IMR-90 (cell line): ENCODE results near the gene RPP25. TPM values are rescaled to one million over a fixed set of nuclear protein-coding genes. Genes with fewer than 3 reads are reported as not detected.

Experiments used
- ATAC-seq: fragments of 200-7000 bp; cut with Tn5 transposase; 2 replicates; pipeline ENCODE4 v1.9.1; 2020; ENCODE audit warnings: low read depth, mild to moderate bottlenecking, moderate library complexity
- BruUV-seq: library from RNA; stranded (reverse); fragments of 400-500 nt; replicated peaks from 2 replicates; lab custom pipeline; 2021; lab: Mats Ljungman, UMichigan
- CTCF ChIA-PET: fragments of 300-600 bp; formaldehyde crosslinking; extraction: SDS; loops from one replicate; lab custom pipeline; 2021; ENCODE audit warnings: antibody characterized with exemption; lab: Yijun Ruan, JAX
- POLR2A ChIA-PET: fragments of 300-600 bp; sonication (Branson Sonifier 250); formaldehyde crosslinking; loops from one replicate; lab custom pipeline; 2022; ENCODE audit warnings: antibody characterized with exemption; ENCODE audit not compliant: unreplicated experiment; lab: Charles Lee
- DNase-seq: peaks from one replicate; pipeline ENCODE4 v3.0.0; 2013
- H2AFZ ChIP-seq: replicated peaks from 2 replicates; pipeline ENCODE3; 2013; ENCODE audit warnings: low read length, mild to moderate bottlenecking; ENCODE audit not compliant: poor library complexity
- H2AK5ac ChIP-seq: 2 replicates; pipeline ENCODE4 v1.6.1; 2013; ENCODE audit warnings: low read depth, low read length, inconsistent platforms
- H2AK9ac ChIP-seq: replicated peaks from 2 replicates; pipeline ENCODE3; 2013; ENCODE audit warnings: mild to moderate bottlenecking, low read depth, low read length, moderate library complexity; ENCODE audit not compliant: poor library complexity
- H2BK120ac ChIP-seq: 2 replicates; pipeline ENCODE4 v1.6.1; 2013; ENCODE audit warnings: low read depth, low read length, inconsistent platforms
- H2BK15ac ChIP-seq: 3 replicates; pipeline ENCODE4 v1.6.1; 2013; ENCODE audit warnings: low read depth, low read length, inconsistent platforms
- H2BK20ac ChIP-seq: 2 replicates; pipeline ENCODE4 v1.6.1; 2013; ENCODE audit warnings: low read depth, mild to moderate bottlenecking, inconsistent platforms, low read length, moderate library complexity
- H2BK5ac ChIP-seq: 2 replicates; pipeline ENCODE4 v1.6.1; 2013; ENCODE audit warnings: mild to moderate bottlenecking, low read depth, low read length, inconsistent platforms; ENCODE audit not compliant: poor library complexity, severe bottlenecking
- H3K14ac ChIP-seq: replicated peaks from 2 replicates; pipeline ENCODE4 v1.6.1; 2013; ENCODE audit warnings: low read depth, low read length, inconsistent platforms
- H3K18ac ChIP-seq: 2 replicates; pipeline ENCODE4 v1.6.1; 2013; ENCODE audit warnings: low read depth, low read length, control low read depth
- H3K23ac ChIP-seq: 2 replicates; pipeline ENCODE4 v1.6.1; 2013; ENCODE audit warnings: low read depth, low read length, inconsistent platforms
- H3K27ac ChIP-seq: 2 replicates; pipeline ENCODE4 v1.5.1; 2013; ENCODE audit warnings: mild to moderate bottlenecking, control low read depth, low read length; ENCODE audit not compliant: insufficient read depth
- H3K27me3 ChIP-seq: 2 replicates; pipeline ENCODE4 v1.6.1; 2013; ENCODE audit warnings: low read length; ENCODE audit not compliant: control insufficient read depth, insufficient read depth
- H3K36me3 ChIP-seq: 2 replicates; pipeline ENCODE4 v1.6.1; 2013; ENCODE audit warnings: low read length, mixed read lengths; ENCODE audit not compliant: control insufficient read depth, insufficient read depth
- H3K4ac ChIP-seq: 2 replicates; pipeline ENCODE4 v1.6.1; 2013; ENCODE audit warnings: low read depth, low read length, inconsistent platforms
- H3K4me1 ChIP-seq: 2 replicates; pipeline ENCODE4 v1.6.1; 2013; ENCODE audit warnings: low read length, mixed read lengths; ENCODE audit not compliant: control insufficient read depth, insufficient read depth
- H3K4me2 ChIP-seq: 2 replicates; pipeline ENCODE4 v1.6.1; 2013; ENCODE audit warnings: low read depth, mild to moderate bottlenecking, control low read depth, low read length, moderate library complexity
- H3K4me3 ChIP-seq: 2 replicates; pipeline ENCODE4 v1.5.1; 2013; ENCODE audit warnings: low read depth, mild to moderate bottlenecking, control low read depth, low read length, moderate library complexity; ENCODE audit not compliant: insufficient read depth
- H3K56ac ChIP-seq: 2 replicates; pipeline ENCODE4 v1.6.1; 2013; ENCODE audit warnings: low read length, inconsistent platforms; ENCODE audit not compliant: insufficient read depth; ENCODE audit errors: extremely low read depth
- H3K79me1 ChIP-seq, 2 experiments: 2 replicates each; pipeline ENCODE4 v1.6.1; 2013; ENCODE audit warnings: low read length in 2 of 2, inconsistent platforms in 1 of 2, low read depth in 1 of 2
- H3K9ac ChIP-seq: 2 replicates; pipeline ENCODE4 v1.6.1; 2013; ENCODE audit warnings: low read depth, low read length, control low read depth
- H3K9me1 ChIP-seq: 2 replicates; pipeline ENCODE4 v1.6.1; 2013; ENCODE audit warnings: low read length, inconsistent platforms; ENCODE audit not compliant: insufficient read depth
- H3K9me3 ChIP-seq: 2 replicates; pipeline ENCODE4 v1.6.1; 2013; ENCODE audit warnings: low read length; ENCODE audit not compliant: control insufficient read depth, insufficient read depth
- H4K20me1 ChIP-seq: 2 replicates; pipeline ENCODE4 v1.6.1; 2013; ENCODE audit warnings: low read length, inconsistent platforms; ENCODE audit not compliant: insufficient read depth
- H4K5ac ChIP-seq: 2 replicates; pipeline ENCODE4 v1.6.1; 2013; ENCODE audit warnings: mild to moderate bottlenecking, low read depth, low read length, control low read depth
- H4K8ac ChIP-seq, 2 experiments: 2 replicates each; pipeline ENCODE4 v1.6.1; 2013; ENCODE audit warnings: low read depth in 2 of 2, low read length in 2 of 2, control low read depth in 1 of 2, inconsistent platforms in 1 of 2
- H4K91ac ChIP-seq: 2 replicates; pipeline ENCODE4 v1.6.1; 2013; ENCODE audit warnings: low read depth, low read length, inconsistent platforms; ENCODE audit not compliant: insufficient read depth
- BHLHE40 ChIP-seq: fragments of 150-350 bp; IDR thresholded peaks from 2 replicates; pipeline ENCODE4 v1.6.1; 2016; ENCODE audit warnings: mild to moderate bottlenecking, low read depth, low read length
- CEBPB ChIP-seq: IDR thresholded peaks from 2 replicates; pipeline ENCODE4 v1.6.1; 2012; ENCODE audit warnings: low read depth, low read length, improper control_type of control experiment
- FOS ChIP-seq: fragments of 150-350 bp; IDR thresholded peaks from 2 replicates; pipeline ENCODE4 v1.6.1; 2016; ENCODE audit warnings: low read depth, low read length
- MXI1 ChIP-seq: IDR thresholded peaks from 2 replicates; pipeline ENCODE4 v1.6.1; 2012; ENCODE audit warnings: low read depth, mild to moderate bottlenecking, low read length, moderate library complexity, borderline replicate concordance
- POLR2A ChIP-seq: IDR thresholded peaks from 2 replicates; pipeline ENCODE4 v1.6.1; 2012; ENCODE audit warnings: mild to moderate bottlenecking, low read depth, low read length
- RAD21 ChIP-seq: IDR thresholded peaks from 2 replicates; pipeline ENCODE4 v1.6.1; 2012; ENCODE audit warnings: low read length, improper control_type of control experiment
- RCOR1 ChIP-seq: IDR thresholded peaks from 2 replicates; pipeline ENCODE4 v1.6.1; 2012; ENCODE audit warnings: mild to moderate bottlenecking, low read length, improper control_type of control experiment; ENCODE audit not compliant: insufficient replicate concordance
- RFX5 ChIP-seq: IDR thresholded peaks from 2 replicates; pipeline ENCODE4 v1.8.0; 2012; ENCODE audit warnings: low read depth, mild to moderate bottlenecking, low read length, moderate library complexity
- WGBS, 2 experiments: methylation state at CpG; one replicate each; pipeline versions ENCODE4 v1.1.5 to v1.1.7; 2013; ENCODE audit warnings: missing lambda C conversion rate in 2 of 2; ENCODE audit not compliant: insufficient read length in 1 of 2; ENCODE audit errors: extremely low coverage in 2 of 2; 5-methylcytosine and 5-hydroxymethylcytosine counted together
- dilution Hi-C: fragments of 300-500 bp; cut with HindIII; formaldehyde crosslinking; loops from one replicate; pipeline ENCODE4 v1.14.3; 2018; ENCODE audit warnings: low sequenced_read_pairs; ENCODE audit not compliant: unreplicated experiment
- in situ Hi-C: fragments of 300-500 bp; cut with MboI; formaldehyde crosslinking; loops from 3 replicates; pipeline ENCODE4 v1.14.3; 2019; ENCODE audit warnings: low sequenced_read_pairs, inconsistent platforms, mixed read lengths
- intact Hi-C: fragments of 100-400 bp; cut with micrococcal nuclease; formaldehyde crosslinking; loops from 2 replicates; pipeline ENCODE4 v1.10.0; 2022
- polyA plus RNA-seq, 3 experiments: library from polyadenylated mRNA; depleted of rRNA; stranded (reverse); fragments of >200 nt; gene quantifications; 2 replicates each; pipeline ENCODE4 v1.2.3, GENCODE V29; 2012; ENCODE audit warnings: low replicate concordance in 1 of 3
- total RNA-seq: library from RNA; depleted of rRNA; stranded (reverse); fragments of >200 nt; gene quantifications from 2 replicates; pipeline ENCODE4 v1.2.3, GENCODE V29; 2012
- TF ChIP-seq, protein P1 (sequence below): fragments of 150-350 bp; IDR thresholded peaks from 2 replicates; pipeline ENCODE4 v1.6.1; 2017; ENCODE audit warnings: mild to moderate bottlenecking, antibody characterized with exemption, low read length, low read depth

RPP25 gene
- total and polyA plus RNA-seq, 2 of the 4 experiments (the other 2 are of a cell fraction): 0.18 to 0.38 TPM

DNA sequence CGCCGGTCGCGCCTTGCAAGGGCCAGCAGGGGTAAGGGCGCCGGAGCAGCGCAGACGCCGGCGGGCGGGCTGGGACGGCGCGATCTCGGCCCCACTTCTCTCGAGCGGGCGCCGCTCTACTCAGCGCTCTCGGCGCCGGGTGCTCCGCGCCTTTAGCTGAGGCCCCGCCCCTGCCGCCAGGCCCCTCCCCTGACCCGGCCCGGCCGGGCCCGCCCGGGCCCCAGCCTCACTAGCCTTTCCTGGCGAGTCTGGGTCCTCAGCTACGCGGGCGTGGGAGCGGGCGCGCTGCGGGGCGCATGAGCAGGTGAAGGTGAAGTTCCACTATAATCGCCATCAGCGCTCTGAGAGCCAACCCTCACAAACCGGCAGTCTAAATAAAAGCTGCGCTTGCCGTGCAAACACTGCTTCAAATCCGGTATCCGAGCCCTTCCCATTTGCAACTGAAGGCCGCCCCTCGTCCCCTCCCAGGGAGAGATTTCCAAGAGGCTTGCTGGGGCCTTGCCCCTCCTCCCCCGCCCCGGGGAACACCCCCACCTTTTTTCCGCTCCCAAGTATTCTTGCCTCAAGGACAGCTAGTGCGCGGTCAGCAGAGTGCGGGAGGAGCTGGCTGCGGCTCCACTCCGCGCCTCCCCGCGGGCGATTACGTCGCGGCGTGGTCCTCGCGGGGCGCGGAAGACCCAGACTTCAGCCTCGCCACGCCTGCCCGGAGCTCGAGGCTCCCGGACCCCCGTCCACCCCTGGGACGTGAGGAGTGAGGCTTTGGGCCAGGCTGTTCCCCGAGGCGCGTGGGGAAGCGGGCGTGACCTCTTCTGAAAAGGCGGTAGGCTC, at the start of gene RPP25 (continued):
- no peak for TF ChIP-seq RFX5
- TF ChIP-seq CEBPB: no peak
- TF ChIP-seq BHLHE40: no peak
- TF ChIP-seq RCOR1: no peak
- TF ChIP-seq MXI1: no peak

DNA sequence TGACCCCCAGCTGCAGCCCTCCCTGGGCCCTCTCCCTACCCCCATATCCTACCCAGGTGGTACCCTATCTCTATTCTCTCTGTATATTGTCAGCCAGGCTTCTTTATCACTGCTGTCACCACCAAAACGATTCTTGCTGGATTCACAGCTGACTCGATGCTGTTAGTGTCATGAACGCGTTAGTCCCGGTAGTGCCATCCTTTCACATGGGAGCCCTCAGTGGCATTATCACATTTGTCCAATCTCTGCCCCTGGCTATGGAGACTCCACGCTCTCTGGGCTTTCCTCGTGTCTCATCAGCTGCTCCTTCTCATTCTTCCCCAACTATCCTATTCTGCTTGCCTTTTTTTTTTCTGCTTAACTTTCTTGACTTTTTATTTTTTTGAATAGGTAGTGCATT, 45.8 kb upstream of the RPP25 start:
- Histone ChIP-seq H3K18ac (no peak overlapping the region), H3K27me3 (peaks cover 12% of the 10 kb centered on the region), H2BK5ac (no peak overlapping the region), H4K5ac (no peak overlapping the region), H3K36me3 (no peaks in the 10 kb centered on the region), H4K91ac (no peak overlapping the region), H2AK5ac (no peak overlapping the region), H3K27ac (no peak overlapping the region), H3K79me1 (no peaks in the 10 kb centered on the region), H4K8ac (no peak overlapping the region), H3K23ac (no peak overlapping the region), H2BK15ac (no peak overlapping the region), H2BK20ac (no peak overlapping the region), H3K4me1 (no peaks in the 10 kb centered on the region), H3K9me3 (peaks cover 4% of the 10 kb centered on the region; the same call in 1 of the 2 replicates), H2AK9ac (no peak overlapping the region), H4K20me1 (no peaks in the 10 kb centered on the region), H3K4me3 (no peak overlapping the region), H2BK120ac (no peak overlapping the region), H3K14ac (no peak overlapping the region), H3K56ac (no peak overlapping the region), H3K4ac (no peak overlapping the region), H3K9me1 (no peaks in the 10 kb centered on the region), H3K4me2 (no peak overlapping the region), H3K9ac (no peak overlapping the region), H2AFZ (no peak overlapping the region)
- ATAC-seq: no peak
- 48% methylated on average over 5 of the region's 7 CpGs; no CpG with 5 or more reads in 1 of the 2 experiments for WGBS, 2 experiments
- POLR2A ChIA-PET: no interaction called here
- intact Hi-C loops: no loop called here
- dilution Hi-C loops: no loop called here
- CTCF ChIA-PET: no interaction called here
- in situ Hi-C loops: no loop called here
- no peak for DNase-seq
- TF ChIP-seq RAD21 (no peak), POLR2A (no peak), FOS (no peak), RCOR1 (no peak), MXI1 (no peak), BHLHE40 (no peak)
- TF ChIP-seq, protein P1, sequence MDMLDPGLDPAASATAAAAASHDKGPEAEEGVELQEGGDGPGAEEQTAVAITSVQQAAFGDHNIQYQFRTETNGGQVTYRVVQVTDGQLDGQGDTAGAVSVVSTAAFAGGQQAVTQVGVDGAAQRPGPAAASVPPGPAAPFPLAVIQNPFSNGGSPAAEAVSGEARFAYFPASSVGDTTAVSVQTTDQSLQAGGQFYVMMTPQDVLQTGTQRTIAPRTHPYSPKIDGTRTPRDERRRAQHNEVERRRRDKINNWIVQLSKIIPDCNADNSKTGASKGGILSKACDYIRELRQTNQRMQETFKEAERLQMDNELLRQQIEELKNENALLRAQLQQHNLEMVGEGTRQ: no peak
- no TSS peak for BruUV-seq
